DMS153 (cell line): ENCODE results near the gene ZNF581.

Experiments
- DNase-seq: peaks from one replicate; lab custom pipeline; 2025; lab: John Stamatoyannopoulos, UW

The ZNF581 gene, protein sequence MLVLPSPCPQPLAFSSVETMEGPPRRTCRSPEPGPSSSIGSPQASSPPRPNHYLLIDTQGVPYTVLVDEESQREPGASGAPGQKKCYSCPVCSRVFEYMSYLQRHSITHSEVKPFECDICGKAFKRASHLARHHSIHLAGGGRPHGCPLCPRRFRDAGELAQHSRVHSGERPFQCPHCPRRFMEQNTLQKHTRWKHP

DNA sequence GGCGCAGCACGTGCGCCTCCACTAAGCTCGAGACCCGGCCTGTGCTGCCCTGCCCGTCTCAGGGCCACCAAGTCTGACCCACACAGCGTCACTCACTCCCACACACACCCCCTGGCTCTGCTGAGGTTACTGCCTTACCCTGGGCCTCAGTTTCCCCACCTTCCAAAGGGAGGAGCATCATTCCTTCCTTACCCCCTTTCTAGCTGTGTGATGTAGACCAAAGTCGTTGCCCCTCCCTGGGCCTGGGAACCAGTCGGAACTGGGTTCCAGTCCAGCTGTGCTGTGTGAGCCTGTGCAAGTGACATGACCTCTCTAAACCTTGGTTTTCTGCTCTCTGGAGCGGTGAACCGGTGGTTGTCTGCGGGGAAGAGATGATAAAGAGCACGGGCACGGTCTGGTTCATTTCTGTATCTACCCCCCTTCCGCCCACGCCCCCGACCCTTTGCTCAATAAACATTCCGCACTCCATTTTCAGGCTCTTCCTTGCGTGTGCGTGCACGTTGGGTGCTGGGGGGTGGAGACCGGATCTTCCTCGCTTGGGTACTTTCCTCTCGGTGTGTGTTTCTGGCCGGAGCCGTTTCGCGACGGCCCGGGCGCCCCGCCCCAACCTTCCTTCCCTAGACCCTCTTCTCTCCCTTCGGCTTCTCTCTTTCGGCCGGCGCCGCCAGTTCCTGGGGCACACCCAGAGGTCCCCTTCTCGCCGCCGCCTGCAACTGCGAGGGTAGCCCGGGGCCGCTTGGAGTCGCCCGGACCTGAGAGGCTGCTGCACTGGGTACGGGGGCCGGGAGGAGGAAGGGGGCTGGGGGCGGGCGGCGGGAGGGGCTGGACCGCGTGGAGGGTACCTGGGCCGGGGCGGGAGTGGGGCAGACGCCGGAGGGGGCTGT is at the start of gene ZNF581:
TSS of gene ZNF581 (plus strand) at position 647 of the 884 bp plus-strand sequence. CDS start 923 bp downstream, outside the sequence.
- no peak for DNase-seq

DNA sequence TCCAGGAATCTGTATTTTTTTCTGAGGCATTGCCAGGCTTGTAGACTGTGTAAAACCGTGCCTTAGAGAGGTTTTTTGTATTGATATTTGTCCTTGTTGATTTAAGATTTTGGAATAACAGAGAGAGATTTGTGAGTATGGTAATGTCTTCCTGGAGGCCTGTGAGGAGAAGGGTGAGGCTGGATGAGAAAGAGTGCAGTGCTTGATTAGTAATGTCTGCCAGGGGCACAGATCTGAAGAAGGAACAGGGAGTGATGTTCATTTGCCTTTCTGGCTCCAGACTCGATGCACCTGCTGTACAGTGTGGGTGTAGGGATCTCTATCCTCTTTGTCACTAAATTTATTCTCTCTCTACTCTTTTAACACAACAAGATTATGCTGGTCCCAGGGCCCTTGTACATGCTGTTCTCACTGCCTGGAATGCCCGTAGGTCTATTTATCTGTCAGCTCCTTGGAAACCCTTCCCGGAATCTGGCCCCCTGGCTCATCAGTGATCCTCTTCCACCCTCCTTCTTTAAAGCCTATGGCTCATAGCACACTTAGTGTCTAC is 48.4 kb upstream of the ZNF581 start:
- no peak for DNase-seq

DNA sequence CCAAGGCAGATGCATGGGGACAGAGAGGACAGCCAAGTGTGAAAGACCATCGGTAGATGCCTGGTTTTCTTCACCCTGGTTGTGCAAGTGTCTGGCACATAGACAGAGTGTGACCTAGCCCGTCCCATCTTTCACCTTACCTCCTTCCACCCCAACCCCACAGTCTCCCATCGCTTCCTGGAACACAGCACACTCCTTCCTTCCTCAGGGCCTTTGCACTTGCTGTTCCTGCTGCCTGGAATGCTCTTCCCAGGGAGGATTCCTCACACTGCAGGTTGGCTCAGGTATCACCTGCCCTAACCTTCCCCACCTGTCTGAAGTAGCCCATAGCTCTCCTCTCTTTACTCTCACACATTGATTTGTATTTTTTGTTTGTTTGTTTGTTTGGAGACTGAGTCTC is 47.1 kb upstream of the ZNF581 start:
- no peak for DNase-seq

DNA sequence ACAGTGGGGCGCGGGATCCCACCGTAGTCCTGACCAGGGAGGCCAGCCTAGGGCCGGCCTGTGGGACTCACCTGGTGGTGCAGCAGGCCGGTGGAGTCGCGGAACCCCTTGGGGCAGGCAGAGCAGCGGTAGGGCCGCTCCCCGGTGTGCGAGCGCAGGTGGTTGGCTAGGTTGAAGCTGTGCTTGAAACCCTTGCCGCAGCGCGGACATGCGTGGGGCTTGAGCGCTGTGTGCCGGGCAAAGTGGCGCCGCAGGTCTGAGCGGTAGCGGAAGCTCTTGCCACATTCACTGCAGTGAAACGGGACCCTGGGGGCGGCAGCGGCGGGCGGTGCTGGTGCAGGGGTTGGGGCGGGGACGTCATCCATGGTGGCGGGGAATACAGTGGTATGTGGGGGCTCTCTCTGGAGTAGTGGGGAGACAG is 45.9 kb upstream of the ZNF581 start:
- DNase-seq = no peak

DNA sequence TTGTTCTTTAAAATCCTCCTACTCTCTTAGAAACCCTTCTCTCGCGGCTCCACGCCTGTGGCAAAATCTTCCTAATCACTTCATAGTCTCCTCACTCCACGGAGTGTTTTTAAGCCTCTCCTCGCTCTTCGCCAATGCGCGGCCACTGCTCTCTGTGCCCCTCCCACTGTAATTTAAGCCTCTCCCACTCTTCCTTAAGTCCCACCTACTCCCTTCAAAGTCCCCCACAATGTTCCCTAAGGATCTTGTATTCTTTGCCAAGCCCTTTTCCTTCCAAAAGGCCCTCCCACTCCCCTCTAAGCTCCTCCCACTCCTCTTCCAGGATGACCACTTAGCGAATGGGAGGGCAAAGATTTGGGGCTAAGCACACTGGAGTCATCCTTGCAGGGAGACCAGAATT is 45.4 kb upstream of the ZNF581 start:
- DNase-seq = no peak

DNA sequence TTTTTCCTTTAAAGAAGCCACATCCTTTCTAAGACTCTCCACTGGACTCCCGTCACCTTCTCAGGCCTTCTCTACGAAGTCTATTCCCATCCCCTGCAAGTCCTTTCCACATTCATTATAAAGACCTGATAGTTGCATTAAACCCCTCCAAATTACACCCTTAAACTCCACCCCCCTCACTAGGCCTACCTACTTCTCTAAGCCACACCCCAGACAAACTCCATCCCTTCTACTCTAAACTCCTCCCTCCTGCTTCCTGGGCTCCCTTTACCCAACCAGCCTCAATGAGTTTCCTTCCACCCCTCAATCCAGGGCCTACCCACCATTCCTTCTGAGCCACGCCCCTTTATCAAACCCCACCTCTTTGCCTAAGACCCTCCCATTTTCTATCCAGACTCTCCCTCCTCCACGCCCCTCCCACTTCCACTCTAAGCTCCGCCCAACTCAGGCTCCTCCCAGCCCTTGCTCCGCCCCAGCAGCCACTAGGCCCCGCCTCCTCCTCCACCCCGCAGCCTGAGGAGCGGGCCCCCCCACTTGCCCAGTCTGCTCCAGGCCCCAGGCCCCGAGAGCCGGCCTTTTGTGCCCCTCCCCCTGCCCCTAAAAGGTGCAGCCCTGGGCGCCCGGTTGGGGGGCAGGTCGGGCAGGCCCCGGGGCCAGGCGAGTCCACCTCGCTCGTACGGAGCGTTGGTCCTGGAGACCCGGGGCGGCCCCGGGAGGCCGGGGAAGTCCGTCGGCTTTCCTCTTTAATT is 44.6 kb upstream of the ZNF581 start:
- DNase-seq = peak; percentile 91

DNA sequence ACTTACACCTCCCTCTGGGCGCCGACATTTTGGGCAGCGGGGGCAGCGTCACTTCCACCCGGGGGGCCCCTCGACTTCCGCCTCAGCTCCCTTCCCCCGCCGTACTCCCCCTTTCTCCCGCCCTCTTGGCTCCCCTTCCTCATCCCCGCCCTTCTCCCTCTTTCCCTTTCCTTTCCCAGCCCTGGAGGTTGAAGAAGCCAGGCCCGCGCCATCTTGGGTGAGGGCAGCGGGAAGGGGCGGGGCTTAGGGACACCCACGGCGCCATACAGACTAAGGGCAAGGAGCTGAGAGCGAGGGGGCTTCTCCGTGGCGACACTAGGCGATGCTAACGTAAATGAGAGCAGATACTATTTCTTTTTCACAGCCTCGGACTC is 44.0 kb upstream of the ZNF581 start, which contains the start of gene FIZ1:
TSS of gene FIZ1 (minus strand) at position 50 of the 374 bp plus-strand sequence. CDS start 1,652 bp downstream, outside the sequence.
- peak; percentile 98 for DNase-seq

DNA sequence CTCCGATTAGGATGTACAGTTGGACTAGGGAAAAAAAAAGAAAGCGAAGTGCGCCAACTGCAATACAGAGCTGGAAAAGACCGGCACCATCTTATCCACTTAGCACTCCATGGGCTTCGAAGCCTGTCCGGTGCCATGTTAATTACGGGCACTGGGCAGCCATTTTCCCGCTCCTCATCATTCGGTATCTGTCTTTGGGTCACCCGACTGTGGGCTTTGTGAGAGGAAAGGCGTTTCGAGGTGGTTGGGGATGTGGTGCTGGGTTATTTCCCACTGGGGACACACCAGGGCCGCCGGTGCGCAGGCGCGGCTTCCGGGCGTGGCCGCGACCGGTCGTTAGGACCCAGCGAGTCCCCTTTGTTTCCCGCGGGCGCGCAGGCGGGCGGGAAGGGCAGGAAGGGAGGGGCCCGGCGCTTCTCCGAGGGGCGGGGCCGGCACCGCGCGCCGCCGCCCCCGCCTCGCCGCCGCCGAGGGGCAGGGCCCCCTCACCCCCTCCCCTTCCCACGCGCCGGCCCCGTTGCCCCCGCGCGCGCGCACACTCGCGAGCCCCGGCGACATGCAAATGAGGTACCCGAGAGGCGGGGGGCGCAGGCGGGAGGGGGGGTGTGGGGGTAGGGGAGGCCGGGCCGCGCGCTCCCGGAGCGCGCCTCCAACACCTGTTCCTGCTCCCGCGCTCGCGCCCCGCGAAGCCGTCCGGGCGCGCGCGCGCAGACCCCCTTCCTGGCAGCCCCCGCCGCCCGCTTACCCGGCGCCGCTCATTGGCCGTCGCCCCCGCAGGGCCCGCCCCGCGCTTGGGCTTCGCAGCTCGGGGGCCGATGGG is 43.4 kb upstream of the ZNF581 start, which contains the start of gene ZNF524:
TSS of gene ZNF524 (plus strand) at position 447 of the 820 bp plus-strand sequence. CDS start 1,825 bp downstream, outside the sequence.
- peak; percentile 86 for DNase-seq

DNA sequence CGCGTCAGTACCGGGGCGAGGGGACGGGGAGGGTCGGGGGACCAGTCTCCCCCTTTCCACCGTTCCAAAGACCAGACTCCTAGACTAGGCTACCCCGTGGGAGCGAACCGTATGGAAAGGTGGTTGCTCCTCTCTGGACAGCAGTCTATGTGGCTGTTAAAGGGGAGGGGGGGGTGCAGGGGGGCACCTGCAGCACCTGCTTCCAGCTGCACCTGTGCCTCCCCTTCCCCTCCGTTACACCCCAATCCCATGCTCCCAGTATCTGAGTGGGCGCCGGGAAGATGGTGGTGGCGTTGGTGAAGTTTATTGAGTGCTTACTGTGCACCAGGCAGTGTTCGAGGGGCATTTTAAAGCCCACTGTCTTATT is 42.8 kb upstream of the ZNF581 start:
- no peak for DNase-seq

DNA sequence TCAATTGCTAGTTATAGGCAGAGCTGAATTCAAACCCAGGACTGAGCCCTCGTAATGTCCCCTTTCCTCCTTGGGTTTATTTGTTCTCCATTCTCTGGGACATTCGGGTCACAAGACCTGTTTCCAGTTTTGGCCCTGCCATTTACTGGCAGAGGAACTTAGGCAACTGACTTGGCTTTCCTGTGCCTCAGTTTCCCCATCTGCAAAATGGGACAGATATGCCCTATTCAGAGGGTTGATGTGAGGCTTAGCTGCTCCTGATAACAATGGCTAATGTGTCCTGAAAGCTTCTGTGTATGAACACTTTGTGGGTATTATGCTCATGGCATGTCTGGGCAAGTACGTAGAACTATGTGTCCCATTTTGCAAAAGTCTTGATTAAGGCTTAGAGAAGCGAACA is 42.4 kb upstream of the ZNF581 start:
- no peak for DNase-seq

DNA sequence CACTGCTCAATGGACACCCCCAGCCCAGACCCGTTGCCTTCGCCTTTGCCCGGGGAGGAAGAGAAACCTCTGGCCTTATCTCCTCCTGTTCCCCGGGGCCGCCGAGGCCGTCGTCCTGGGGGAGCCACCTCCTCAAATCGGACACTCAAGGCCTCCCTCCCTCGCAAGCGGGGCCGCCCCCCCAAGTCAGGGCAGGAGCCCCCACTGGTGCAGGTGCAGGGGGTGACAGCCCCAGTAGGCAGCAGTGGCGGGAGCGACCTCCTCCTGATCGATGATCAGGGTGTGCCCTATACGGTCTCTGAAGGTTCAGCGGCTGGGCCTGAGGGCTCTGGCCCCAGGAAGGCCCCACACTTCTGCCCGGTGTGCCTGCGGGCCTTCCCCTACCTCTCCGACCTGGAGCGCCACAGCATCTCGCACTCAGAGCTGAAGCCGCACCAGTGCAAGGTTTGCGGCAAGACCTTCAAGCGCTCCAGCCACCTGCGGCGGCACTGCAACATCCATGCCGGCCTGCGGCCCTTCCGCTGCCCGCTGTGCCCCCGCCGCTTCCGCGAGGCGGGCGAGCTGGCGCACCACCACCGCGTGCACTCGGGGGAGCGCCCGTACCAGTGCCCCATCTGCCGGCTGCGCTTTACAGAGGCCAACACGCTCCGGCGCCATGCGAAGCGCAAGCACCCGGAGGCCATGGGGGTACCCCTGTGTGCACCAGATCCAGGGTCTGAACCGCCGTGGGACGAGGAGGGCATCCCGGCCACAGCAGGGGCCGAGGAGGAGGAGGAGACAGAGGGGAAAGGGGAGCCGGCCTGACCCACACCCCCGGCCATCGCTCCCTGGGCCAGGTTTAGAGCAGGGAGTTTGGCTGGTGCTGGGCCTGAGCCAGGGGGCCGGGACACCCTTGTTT is 41.1 kb upstream of the ZNF581 start:
- no peak for DNase-seq

DNA sequence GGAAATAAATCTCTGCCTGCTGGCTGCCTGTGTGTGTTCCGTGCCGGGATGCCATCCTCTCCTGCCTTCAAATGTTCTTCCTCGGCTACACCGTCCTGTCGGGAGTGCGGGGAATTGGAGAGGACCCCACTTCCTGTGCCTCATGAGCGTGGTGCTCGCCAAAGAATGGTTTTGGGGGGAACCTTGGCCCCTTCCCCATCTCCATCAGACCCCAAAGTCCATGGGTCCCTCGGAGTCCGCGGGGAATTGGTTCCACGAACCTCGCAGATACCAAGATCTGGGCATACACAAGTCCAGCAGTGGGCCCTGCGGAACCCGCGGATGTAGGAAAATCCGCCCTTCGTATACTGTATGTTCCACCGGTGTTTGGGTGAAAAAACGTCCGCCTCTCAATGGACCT is 40.3 kb upstream of the ZNF581 start:
- DNase-seq = no peak

DNA sequence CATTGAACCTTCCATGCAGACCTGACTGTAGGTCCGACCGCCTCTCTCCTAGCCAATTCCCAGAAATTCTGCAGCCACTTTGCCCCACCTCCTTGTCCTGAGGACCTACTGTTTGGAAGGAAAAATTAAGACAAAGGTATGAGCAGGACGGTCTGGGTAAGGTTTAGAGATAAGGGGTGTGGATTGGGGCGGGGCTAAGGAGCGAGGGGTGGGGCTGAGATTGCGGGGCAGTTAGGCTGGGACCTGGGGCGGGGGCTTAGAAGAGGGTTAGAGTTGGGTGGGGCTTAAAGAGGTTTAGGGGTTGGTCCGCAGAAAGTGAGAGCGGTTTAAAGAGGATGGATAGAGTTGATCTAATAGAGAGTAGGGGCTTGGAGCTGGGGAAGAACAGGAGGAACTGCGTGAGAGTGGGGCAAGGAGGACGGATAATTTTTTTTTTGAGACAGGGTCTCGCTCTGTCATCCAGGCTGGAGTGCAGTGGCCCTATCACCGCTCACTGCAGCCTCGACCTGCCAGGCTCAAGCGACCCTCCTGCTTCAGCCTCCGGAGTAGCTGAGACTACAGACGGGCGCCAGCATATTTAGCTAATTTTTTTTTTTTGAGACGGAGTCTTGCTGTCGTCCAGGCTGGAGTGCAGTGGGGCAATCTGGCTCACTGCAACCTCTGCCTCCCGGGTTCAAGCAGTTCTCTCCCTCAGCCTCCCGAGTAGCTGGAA is 39.7 kb upstream of the ZNF581 start:
- no peak for DNase-seq

DNA sequence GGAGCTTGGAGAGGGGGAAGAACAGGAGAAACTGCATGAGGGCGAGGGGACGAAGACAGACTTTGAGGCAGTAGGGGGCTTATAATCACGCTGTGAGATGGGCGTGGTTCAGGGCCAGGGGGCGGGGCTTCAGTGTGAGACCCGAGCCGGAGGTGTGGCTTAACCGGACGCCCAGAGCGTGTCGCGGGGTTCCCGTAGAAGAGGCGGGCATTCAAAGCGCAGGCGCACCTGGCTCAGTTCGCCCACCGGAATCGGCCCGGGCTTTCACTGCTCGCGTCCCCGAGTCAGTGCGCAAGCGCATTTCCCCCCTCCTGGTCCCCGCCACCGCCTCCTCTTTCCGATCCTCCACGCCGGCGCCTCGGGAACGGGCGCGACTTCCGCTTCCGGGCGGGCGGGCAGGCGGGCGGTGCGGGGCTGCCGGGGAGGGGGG is 38.2 kb upstream of the ZNF581 start:
- peak; percentile 95 for DNase-seq

DNA sequence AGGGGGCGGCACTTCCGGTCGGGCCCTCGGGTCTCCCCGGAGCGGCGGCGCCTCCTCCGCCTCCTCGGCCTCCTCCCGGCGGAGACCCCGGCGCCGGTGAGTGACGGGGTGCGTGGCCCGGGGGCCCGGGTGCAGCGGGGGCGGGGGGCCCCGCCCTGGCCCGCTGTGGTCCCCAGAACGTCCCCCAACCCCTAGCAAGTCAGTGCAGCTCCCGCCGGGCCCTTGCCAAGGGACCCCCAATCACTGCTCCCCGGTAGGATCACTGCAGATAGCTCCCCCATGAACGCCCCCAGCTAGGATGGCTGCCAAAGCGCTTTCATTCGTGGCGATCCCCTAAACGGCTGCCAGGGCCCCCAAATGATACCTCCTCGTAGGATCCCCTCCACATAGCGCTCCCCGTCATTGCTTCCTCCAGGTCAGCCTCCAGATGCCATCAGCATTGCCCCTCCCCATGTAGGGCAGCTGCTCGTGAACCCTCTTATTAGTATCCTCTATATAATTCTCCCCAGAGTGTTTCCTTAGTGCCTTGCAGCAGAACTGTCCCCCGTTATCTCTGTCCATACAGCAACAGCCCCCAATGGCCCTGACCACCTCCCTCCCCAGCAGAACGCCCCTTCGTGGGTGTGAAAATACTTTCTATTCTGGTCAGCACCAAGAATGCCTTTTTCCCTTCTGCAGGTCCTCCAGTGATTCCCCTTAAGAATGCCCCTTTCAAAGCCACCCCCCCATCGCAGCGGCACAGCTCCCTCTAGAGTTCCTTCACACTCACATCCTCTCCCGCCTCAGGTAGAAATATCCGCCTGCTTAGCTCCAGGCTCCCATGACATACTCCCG is 37.6 kb upstream of the ZNF581 start, which contains the start of gene ZNF865:
TSS of gene ZNF865 (plus strand) at position 11 of the 834 bp plus-strand sequence. CDS start 7,972 bp downstream, outside the sequence.
- DNase-seq = peak; percentile 50

DNA sequence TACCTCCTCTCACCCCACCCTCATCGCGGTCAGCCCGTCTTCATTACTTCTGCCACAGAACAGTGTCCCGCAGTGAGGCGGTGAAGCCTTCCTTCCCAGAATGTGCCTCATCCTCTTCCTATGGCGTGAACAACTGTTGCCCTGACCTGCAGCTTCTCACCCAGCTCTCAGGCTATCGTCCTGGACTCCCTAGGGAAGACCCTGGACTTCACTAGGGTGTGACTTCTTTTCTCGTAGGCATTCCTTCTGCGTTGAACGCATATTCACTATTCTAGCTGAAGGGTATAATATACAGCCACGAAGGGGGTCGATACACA is 37.0 kb upstream of the ZNF581 start:
- no peak for DNase-seq

DNA sequence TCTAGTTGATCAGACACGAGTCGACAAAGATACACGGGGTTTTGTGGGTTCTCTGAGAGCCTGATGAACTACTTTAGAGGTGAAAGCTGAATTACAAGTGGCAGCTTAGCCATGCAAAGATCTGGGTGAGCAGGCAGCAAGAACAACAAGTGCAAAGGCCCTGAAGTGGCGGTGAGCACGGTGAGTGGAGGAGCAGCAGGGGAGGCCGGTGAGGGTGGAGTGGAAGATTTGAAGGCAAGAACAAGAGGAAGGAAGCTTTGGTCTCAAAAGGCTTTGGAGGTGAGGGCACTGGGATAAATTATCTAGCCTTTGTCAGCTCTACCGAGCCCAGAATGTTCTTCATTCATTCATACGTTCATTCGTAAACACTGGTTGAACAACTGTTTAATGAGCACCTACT is 36.6 kb upstream of the ZNF581 start:
- DNase-seq = no peak

DNA sequence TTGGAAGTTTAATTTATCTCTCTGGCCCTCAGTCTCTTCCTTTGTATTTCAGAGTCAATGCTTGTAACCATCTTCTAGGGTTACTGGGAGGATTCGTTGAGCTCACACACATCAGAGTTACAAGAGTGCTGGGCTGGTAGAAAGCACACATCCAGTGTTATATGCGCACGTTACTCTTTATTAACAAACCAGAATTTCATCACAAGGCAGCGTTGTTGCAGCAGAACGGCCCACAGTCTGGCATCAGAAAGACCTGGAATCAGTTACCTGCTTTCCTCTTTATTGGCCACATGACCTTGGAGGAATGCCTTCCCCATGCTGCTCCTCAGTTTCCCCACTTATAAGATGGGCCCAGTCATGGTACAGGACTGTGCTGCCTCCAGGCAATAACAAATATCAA is 34.1 kb upstream of the ZNF581 start:
- no peak for DNase-seq
